Activated naive CD8-positive, alpha-beta T cell treated with anti-CD3 and anti-CD28 coated beads for 36 hours (primary cell): ENCODE results near the gene ZNF646. TPM values are rescaled to one million over a fixed set of nuclear protein-coding genes. Genes with fewer than 3 reads are reported as not detected.

Experiments
- DNase-seq: peaks from one replicate; pipeline ENCODE4 v3.0.0; 2021
- H3K27ac Mint-ChIP-seq: one replicate; pipeline ENCODE4 v1.8.0; 2022; ENCODE audit warnings: mild to moderate bottlenecking, moderate library complexity, mixed read lengths
- H3K27me3 Mint-ChIP-seq: one replicate; pipeline ENCODE4 v1.8.0; 2022; ENCODE audit warnings: mild to moderate bottlenecking, mixed read lengths
- H3K36me3 Mint-ChIP-seq: one replicate; pipeline ENCODE4 v1.8.0; 2021; ENCODE audit warnings: mild to moderate bottlenecking, mixed read lengths
- H3K4me1 Mint-ChIP-seq: one replicate; pipeline ENCODE4 v1.8.0; 2021; ENCODE audit warnings: mixed read lengths
- H3K4me3 Mint-ChIP-seq: one replicate; pipeline ENCODE4 v1.8.0; 2022; ENCODE audit warnings: mild to moderate bottlenecking, moderate library complexity, mixed read lengths
- H3K9me3 Mint-ChIP-seq: one replicate; pipeline ENCODE4 v1.8.0; 2022; ENCODE audit warnings: mixed read lengths
- total RNA-seq, 2 experiments: library from RNA; stranded (reverse); gene quantifications; one replicate each; pipeline ENCODE4 v1.2.3, GENCODE V29; 2021

The ZNF646 gene, protein sequence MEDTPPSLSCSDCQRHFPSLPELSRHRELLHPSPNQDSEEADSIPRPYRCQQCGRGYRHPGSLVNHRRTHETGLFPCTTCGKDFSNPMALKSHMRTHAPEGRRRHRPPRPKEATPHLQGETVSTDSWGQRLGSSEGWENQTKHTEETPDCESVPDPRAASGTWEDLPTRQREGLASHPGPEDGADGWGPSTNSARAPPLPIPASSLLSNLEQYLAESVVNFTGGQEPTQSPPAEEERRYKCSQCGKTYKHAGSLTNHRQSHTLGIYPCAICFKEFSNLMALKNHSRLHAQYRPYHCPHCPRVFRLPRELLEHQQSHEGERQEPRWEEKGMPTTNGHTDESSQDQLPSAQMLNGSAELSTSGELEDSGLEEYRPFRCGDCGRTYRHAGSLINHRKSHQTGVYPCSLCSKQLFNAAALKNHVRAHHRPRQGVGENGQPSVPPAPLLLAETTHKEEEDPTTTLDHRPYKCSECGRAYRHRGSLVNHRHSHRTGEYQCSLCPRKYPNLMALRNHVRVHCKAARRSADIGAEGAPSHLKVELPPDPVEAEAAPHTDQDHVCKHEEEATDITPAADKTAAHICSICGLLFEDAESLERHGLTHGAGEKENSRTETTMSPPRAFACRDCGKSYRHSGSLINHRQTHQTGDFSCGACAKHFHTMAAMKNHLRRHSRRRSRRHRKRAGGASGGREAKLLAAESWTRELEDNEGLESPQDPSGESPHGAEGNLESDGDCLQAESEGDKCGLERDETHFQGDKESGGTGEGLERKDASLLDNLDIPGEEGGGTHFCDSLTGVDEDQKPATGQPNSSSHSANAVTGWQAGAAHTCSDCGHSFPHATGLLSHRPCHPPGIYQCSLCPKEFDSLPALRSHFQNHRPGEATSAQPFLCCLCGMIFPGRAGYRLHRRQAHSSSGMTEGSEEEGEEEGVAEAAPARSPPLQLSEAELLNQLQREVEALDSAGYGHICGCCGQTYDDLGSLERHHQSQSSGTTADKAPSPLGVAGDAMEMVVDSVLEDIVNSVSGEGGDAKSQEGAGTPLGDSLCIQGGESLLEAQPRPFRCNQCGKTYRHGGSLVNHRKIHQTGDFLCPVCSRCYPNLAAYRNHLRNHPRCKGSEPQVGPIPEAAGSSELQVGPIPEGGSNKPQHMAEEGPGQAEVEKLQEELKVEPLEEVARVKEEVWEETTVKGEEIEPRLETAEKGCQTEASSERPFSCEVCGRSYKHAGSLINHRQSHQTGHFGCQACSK (N-terminal part only)
- 10 to 100 TPM; 20.0 to 21.8 TPM for total RNA-seq

DNA sequence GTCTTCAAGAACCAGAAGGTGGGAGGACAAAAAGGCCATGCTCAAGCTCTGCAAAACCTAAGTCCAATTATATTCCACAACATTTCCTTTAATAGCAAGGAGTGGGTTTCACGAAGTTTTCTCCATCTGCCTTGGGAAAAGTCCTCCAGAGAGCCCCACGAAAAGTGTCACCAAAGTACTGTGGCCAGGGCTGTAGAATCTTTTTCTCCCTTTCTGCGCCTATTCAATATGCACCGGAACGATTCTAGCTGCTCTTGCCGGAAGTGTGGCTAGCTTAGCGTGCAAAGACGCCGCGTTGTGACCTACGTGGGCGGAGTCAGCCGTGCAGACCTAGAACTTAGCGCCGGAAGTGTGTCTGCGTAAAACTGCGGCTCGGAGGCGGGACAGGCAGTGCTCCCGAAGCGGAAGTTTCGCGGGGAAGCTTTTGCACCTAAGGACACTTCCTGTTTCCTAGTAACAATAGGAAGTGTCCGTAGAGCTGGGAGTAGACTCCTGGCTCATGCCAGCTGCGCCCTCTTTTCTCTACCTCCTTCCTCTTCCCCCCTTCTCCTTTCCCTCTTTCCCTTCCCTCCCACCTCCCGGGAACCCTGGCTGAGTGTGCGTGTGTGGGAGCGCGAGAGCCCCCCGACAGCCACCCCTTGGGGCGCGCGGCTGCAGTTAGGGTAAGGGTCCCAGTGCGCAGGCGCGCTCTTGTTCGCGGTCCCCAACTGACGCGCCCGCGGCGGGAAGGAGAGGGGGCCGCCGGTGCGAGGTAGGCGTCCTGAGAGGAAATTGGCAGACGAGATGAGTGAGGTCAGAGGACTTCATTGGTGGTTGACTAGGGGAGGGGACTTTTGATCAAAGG, at the start of gene ZNF646, which contains the start of gene ZNF668:
Gene ZNF646, plus strand, starts transcription at position 453 of the 844 bp plus-strand sequence. CDS start 1,903 bp downstream, outside the sequence.
Gene ZNF668, minus strand, starts transcription at position 271 of the 844 bp plus-strand sequence. CDS start 9,781 bp downstream, outside the sequence.
- H3K4me1 Mint-ChIP-seq: peaks cover 29% of the 10 kb centered on the region
- H3K36me3 Mint-ChIP-seq: peaks cover 21% of the 10 kb centered on the region
- no peaks in the 10 kb centered on the region for H3K27me3 Mint-ChIP-seq
- no peaks in the 10 kb centered on the region for H3K9me3 Mint-ChIP-seq
- peak within 1 kb of the TSS; percentile 96 for H3K27ac Mint-ChIP-seq
- peak within 1 kb of the TSS; percentile 98 for H3K4me3 Mint-ChIP-seq
- peak; percentile 98 for DNase-seq

- no peak for DNase-seq
- Mint-ChIP-seq H3K4me1 (peaks cover 4% of the 10 kb centered on the region), H3K9me3 (no peaks in the 10 kb centered on the region), H3K4me3 (no peak overlapping the region), H3K27ac (no peak overlapping the region), H3K27me3 (no peaks in the 10 kb centered on the region), H3K36me3 (no peaks in the 10 kb centered on the region)
These were observed 48.9 kb upstream of the ZNF646 start for GRCh38 chr16:31025339-31025738.

GRCh38 chr16:31029272-31029671, 45.0 kb upstream of the ZNF646 start:
- Mint-ChIP-seq H3K4me1 (peaks cover 12% of the 10 kb centered on the region), H3K27ac (no peak overlapping the region), H3K9me3 (no peaks in the 10 kb centered on the region), H3K4me3 (no peak overlapping the region), H3K27me3 (no peaks in the 10 kb centered on the region), H3K36me3 (peaks cover 2% of the 10 kb centered on the region)
- DNase-seq: no peak

GRCh38 chr16:31031276-31031675, 42.9 kb upstream of the ZNF646 start:
- Mint-ChIP-seq H3K9me3 (no peaks in the 10 kb centered on the region), H3K27me3 (no peaks in the 10 kb centered on the region), H3K27ac (peak overlapping the region; percentile 56), H3K4me3 (no peak overlapping the region), H3K36me3 (peaks cover 3% of the 10 kb centered on the region), H3K4me1 (peaks cover 16% of the 10 kb centered on the region)
- no peak for DNase-seq

GRCh38 chr16:31032736-31033708, 41.2 kb upstream of the ZNF646 start, which contains the start of gene STX4:
TSS of gene STX4 (plus strand) at chr16:31033558. CDS start at chr16:31033806, 248 bp downstream.
- no peaks in the 10 kb centered on the region for H3K27me3 Mint-ChIP-seq
- peak; percentile 94 for DNase-seq
- H3K27ac Mint-ChIP-seq: peak within 1 kb of the TSS; percentile 93
- peak within 1 kb of the TSS; percentile 96 for H3K4me3 Mint-ChIP-seq
- H3K4me1 Mint-ChIP-seq: peaks cover 18% of the 10 kb centered on the region
- no peaks in the 10 kb centered on the region for H3K9me3 Mint-ChIP-seq
- H3K36me3 Mint-ChIP-seq: peaks cover 3% of the 10 kb centered on the region

- Mint-ChIP-seq H3K36me3 (peaks cover 3% of the 10 kb centered on the region), H3K9me3 (no peaks in the 10 kb centered on the region), H3K27me3 (no peaks in the 10 kb centered on the region), H3K4me1 (peaks cover 18% of the 10 kb centered on the region), H3K4me3 (peak overlapping the region; percentile 96), H3K27ac (peak overlapping the region; percentile 93)
- peak; percentile 86 for DNase-seq
These were observed 40.3 kb upstream of the ZNF646 start for GRCh38 chr16:31033709-31034492.

- Mint-ChIP-seq H3K36me3 (peaks cover 3% of the 10 kb centered on the region), H3K4me1 (peaks cover 16% of the 10 kb centered on the region), H3K9me3 (no peaks in the 10 kb centered on the region), H3K27ac (no peak overlapping the region), H3K4me3 (no peak overlapping the region), H3K27me3 (no peaks in the 10 kb centered on the region)
- DNase-seq: no peak
These were observed 37.5 kb upstream of the ZNF646 start for GRCh38 chr16:31036691-31037090.

- Mint-ChIP-seq H3K9me3 (no peaks in the 10 kb centered on the region), H3K4me3 (no peak overlapping the region), H3K4me1 (peaks cover 7% of the 10 kb centered on the region), H3K36me3 (peaks cover 1% of the 10 kb centered on the region), H3K27ac (no peak overlapping the region), H3K27me3 (no peaks in the 10 kb centered on the region)
- no peak for DNase-seq
These were observed 35.2 kb upstream of the ZNF646 start for GRCh38 chr16:31038993-31039392.

DNA sequence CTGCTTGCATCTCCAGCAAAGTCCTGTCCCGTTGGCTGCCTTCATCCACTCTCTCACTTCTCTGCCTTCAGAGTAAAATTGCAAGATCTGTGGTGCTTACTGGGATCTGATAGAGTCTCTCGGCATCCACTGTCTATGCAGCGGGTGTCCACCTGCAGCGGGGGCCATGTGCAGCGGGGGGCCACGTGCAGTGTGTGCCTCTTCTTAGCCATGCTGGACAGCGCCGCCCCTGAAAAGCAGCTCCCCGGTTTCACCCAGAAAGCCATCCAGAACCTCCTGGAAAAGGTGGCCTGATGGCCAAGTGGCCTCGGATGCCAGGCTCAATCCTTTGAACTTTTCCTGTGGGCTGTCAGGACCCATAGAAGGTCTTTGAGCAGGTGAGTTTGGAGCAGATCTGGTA, 31.4 kb upstream of the ZNF646 start:
- no peaks in the 10 kb centered on the region for H3K36me3 Mint-ChIP-seq
- no peak overlapping the region for H3K27ac Mint-ChIP-seq
- H3K9me3 Mint-ChIP-seq: no peaks in the 10 kb centered on the region
- DNase-seq: no peak
- H3K4me1 Mint-ChIP-seq: no peaks in the 10 kb centered on the region
- no peaks in the 10 kb centered on the region for H3K27me3 Mint-ChIP-seq
- H3K4me3 Mint-ChIP-seq: no peak overlapping the region

DNA sequence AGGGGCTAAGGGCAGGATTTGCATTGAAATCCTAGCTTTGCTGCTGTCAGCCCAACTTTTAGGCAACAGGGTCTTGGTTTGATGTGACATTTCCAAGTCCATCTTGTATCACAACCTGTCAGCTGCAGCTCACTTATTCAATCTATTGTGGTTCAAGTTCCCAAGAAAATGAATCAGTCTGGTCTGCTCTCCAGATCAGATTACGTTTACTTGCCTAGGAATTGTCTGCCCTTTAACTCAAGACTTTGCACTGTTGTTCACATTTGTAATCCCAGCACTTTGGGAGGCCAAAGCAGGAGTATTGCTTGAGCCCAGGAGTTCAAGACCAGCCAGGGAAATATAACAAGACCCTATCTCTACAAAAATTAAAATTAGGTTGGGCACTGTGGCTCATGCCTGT, 30.9 kb upstream of the ZNF646 start:
- Mint-ChIP-seq H3K9me3 (no peaks in the 10 kb centered on the region), H3K4me3 (no peak overlapping the region), H3K36me3 (no peaks in the 10 kb centered on the region), H3K27ac (no peak overlapping the region), H3K27me3 (no peaks in the 10 kb centered on the region), H3K4me1 (no peaks in the 10 kb centered on the region)
- no peak for DNase-seq

DNA sequence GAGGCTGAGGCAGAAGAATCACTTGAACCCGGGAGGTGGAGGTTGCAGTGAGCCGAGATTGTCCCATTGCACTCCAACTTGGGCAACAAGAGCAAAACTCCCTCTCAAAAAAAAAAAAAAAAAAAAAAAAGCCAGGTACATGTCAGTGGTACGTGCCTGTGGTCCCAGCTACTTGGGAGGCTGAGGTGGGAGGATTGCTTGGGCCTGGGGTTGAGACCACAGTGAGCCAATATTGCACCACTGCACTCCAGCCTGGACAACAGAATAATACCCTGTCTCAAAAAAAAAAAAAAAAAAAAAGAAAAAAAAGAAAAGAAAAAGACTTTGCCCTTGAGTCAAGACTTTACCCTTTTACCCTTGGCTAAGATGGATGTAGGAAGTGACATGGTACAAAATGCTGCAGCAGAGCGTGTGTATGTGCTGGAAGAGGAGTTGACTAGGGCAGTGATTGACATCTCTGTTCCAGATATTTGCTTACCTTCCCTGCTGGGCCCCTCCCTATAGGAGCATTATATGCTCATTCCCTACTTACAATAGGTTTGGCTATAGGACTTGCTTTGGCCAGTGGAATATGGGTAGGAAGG, 30.2 kb upstream of the ZNF646 start:
- Mint-ChIP-seq H3K4me3 (no peak overlapping the region), H3K36me3 (no peaks in the 10 kb centered on the region), H3K4me1 (no peaks in the 10 kb centered on the region), H3K9me3 (no peaks in the 10 kb centered on the region), H3K27me3 (no peaks in the 10 kb centered on the region), H3K27ac (peak overlapping the region; percentile 38)
- no peak for DNase-seq
